HG03575 (cell line): ENCODE data around the gene C1orf53.
A peak's percentile ranks its signal among the peaks of the same experiment; 100 is the strongest.
"Not testable (repeated sequence)": the region's sequence is repeated elsewhere in the genome, so short reads cannot be mapped to it uniquely, and the experiment has no call there.

Experiments
- ATAC-seq: cut with Tn5 transposase; IDR thresholded peaks from one replicate; pipeline ENCODE4 v1.9.1; 2021; ENCODE audit not compliant: unreplicated experiment, insufficient number of reproducible peaks, low FRiP score; ENCODE audit errors: extremely low read depth

Gene C1orf53

GRCh38 chr1:197919346-197920066, 17.1 kb downstream of the C1orf53 start:
- ATAC-seq, result no peak

- ATAC-seq, result no peak
Observed at GRCh38 chr1:197920067-197920396, 17.6 kb downstream of the C1orf53 start.

- ATAC-seq, result no peak
Observed at GRCh38 chr1:197920414-197921117, 18.1 kb downstream of the C1orf53 start.

- ATAC-seq, result no peak
Observed at GRCh38 chr1:197921235-197922069, 19.0 kb downstream of the C1orf53 start.

GRCh38 chr1:197922070-197922390, 19.6 kb downstream of the C1orf53 start:
- no peak for ATAC-seq

GRCh38 chr1:197923038-197923437, 20.6 kb downstream of the C1orf53 start:
- ATAC-seq, result no peak

GRCh38 chr1:197924516-197925123, 22.2 kb downstream of the C1orf53 start:
- ATAC-seq, result peak; percentile 58

GRCh38 chr1:197927908-197928665, 25.7 kb downstream of the C1orf53 start:
- no peak for ATAC-seq

GRCh38 chr1:197928849-197929336, 26.5 kb downstream of the C1orf53 start:
- no peak for ATAC-seq

- no peak for ATAC-seq
Observed at GRCh38 chr1:197933016-197933415, 30.6 kb downstream of the C1orf53 start.

GRCh38 chr1:197933647-197934046, 31.2 kb downstream of the C1orf53 start:
- no peak for ATAC-seq

GRCh38 chr1:197937381-197937780, 35.0 kb downstream of the C1orf53 start:
- no peak for ATAC-seq

- no peak for ATAC-seq
Observed at GRCh38 chr1:197937892-197938291, 35.5 kb downstream of the C1orf53 start.

- not testable (repeated sequence) for ATAC-seq
Observed at GRCh38 chr1:197939159-197939980, 36.9 kb downstream of the C1orf53 start.

- ATAC-seq, result no peak
Observed at GRCh38 chr1:197942042-197942441, 39.6 kb downstream of the C1orf53 start.

- no peak for ATAC-seq
Observed at GRCh38 chr1:197944485-197944884, 42.1 kb downstream of the C1orf53 start.

GRCh38 chr1:197948926-197949899, 46.8 kb downstream of the C1orf53 start:
- ATAC-seq, result no peak
